Progenitor cell of endocrine pancreas (in vitro differentiated cells): ENCODE results near the gene BTBD8. TPM values are rescaled to one million over a fixed set of nuclear protein-coding genes. Genes with fewer than 3 reads are reported as not detected.

Experiments
- DNase-seq: peaks from one replicate; pipeline ENCODE4 v3.0.0; 2021; ENCODE audit warnings: low spot score; ENCODE audit not compliant: unreplicated experiment
- H3K27ac Mint-ChIP-seq: 2 replicates; pipeline ENCODE4 v1.8.0; 2021; ENCODE audit warnings: mild to moderate bottlenecking, moderate library complexity, mixed read lengths
- H3K27me3 Mint-ChIP-seq: 2 replicates; pipeline ENCODE4 v1.8.0; 2021; ENCODE audit warnings: mixed read lengths
- H3K36me3 Mint-ChIP-seq: 2 replicates; pipeline ENCODE4 v1.8.0; 2022; ENCODE audit warnings: mixed read lengths; ENCODE audit not compliant: insufficient read depth
- H3K4me1 Mint-ChIP-seq: 2 replicates; pipeline ENCODE4 v1.8.0; 2021; ENCODE audit warnings: low read depth, mixed read lengths
- H3K4me3 Mint-ChIP-seq: 2 replicates; pipeline ENCODE4 v1.8.0; 2021; ENCODE audit warnings: low read depth, mild to moderate bottlenecking, moderate library complexity, mixed read lengths
- H3K9me3 Mint-ChIP-seq: 2 replicates; pipeline ENCODE4 v1.8.0; 2021; ENCODE audit warnings: low read depth, mixed read lengths
- CTCF ChIP-seq: fragments of 200-600 bp; sonication (generic); IDR thresholded peaks from one replicate; pipeline ENCODE4 v1.5.0; 2021; ENCODE audit warnings: antibody characterized with exemption, mild to moderate bottlenecking; ENCODE audit not compliant: unreplicated experiment
- total RNA-seq: library from RNA; stranded (reverse); gene quantifications from 2 replicates; pipeline ENCODE4 v1.2.1, GENCODE V29; 2021

The BTBD8 gene
- total RNA-seq, 1 donor from 2014 or later = 8.2 TPM

GRCh38 chr1:92105546-92106081 is 25.5 kb downstream of the BTBD8 start:
- Mint-ChIP-seq H3K4me1 (no peaks in the 10 kb centered on the region), H3K27ac (no peak overlapping the region), H3K36me3 (peaks cover 11% of the 10 kb centered on the region), H3K4me3 (no peak overlapping the region), H3K27me3 (no peaks in the 10 kb centered on the region), H3K9me3 (no peaks in the 10 kb centered on the region)
- no peak for TF ChIP-seq CTCF
- DNase-seq = no peak

- Mint-ChIP-seq H3K27ac (no peak overlapping the region), H3K27me3 (no peaks in the 10 kb centered on the region), H3K9me3 (no peaks in the 10 kb centered on the region), H3K4me3 (no peak overlapping the region), H3K36me3 (peaks cover 7% of the 10 kb centered on the region), H3K4me1 (no peaks in the 10 kb centered on the region)
- TF ChIP-seq CTCF = no peak
- no peak for DNase-seq
Observed at GRCh38 chr1:92108631-92109030, 28.5 kb downstream of the BTBD8 start.

- Mint-ChIP-seq H3K4me3 (no peak overlapping the region), H3K27ac (peak overlapping the region; percentile 82), H3K9me3 (no peaks in the 10 kb centered on the region), H3K36me3 (no peaks in the 10 kb centered on the region), H3K27me3 (no peaks in the 10 kb centered on the region), H3K4me1 (no peaks in the 10 kb centered on the region)
- TF ChIP-seq CTCF = no peak
- DNase-seq = no peak
Observed at GRCh38 chr1:92117526-92117925, 37.4 kb downstream of the BTBD8 start.

- no peak for TF ChIP-seq CTCF
- Mint-ChIP-seq H3K4me3 (no peak overlapping the region), H3K36me3 (no peaks in the 10 kb centered on the region), H3K4me1 (no peaks in the 10 kb centered on the region), H3K9me3 (no peaks in the 10 kb centered on the region), H3K27ac (no peak overlapping the region), H3K27me3 (no peaks in the 10 kb centered on the region)
- no peak for DNase-seq
Observed at GRCh38 chr1:92118826-92119225, 38.7 kb downstream of the BTBD8 start.

- Mint-ChIP-seq H3K4me1 (peaks cover 5% of the 10 kb centered on the region), H3K27ac (no peak overlapping the region), H3K27me3 (no peaks in the 10 kb centered on the region), H3K9me3 (no peaks in the 10 kb centered on the region), H3K4me3 (no peak overlapping the region), H3K36me3 (peaks cover 2% of the 10 kb centered on the region)
- TF ChIP-seq CTCF = no peak
- DNase-seq = no peak
Observed at GRCh38 chr1:92123868-92124267, 43.7 kb downstream of the BTBD8 start.
